ENCODE results near the gene CACNA2D3.

CACNA2D3 gene

GRCh38 chr3:54171509-54171908, 49.2 kb downstream of the CACNA2D3 start:
- no peak for DNase-seq (ENCODE audit: low spot score)

GRCh38 chr3:54171951-54172350, 49.6 kb downstream of the CACNA2D3 start:
- no peak for DNase-seq (ENCODE audit: low spot score)

GRCh38 chr3:54173371-54173770, 51.0 kb downstream of the CACNA2D3 start:
- no peak for DNase-seq (ENCODE audit: low spot score)

GRCh38 chr3:54176106-54176505, 53.8 kb downstream of the CACNA2D3 start:
- DNase-seq (ENCODE audit: low spot score) = no peak

- DNase-seq (ENCODE audit: low spot score) = no peak
These were observed 55.5 kb downstream of the CACNA2D3 start for GRCh38 chr3:54177816-54178215.

- no peak for DNase-seq (ENCODE audit: low spot score)
These were observed 56.0 kb downstream of the CACNA2D3 start for GRCh38 chr3:54178376-54178775.

- no peak for DNase-seq (ENCODE audit: low spot score)
These were observed 58.6 kb downstream of the CACNA2D3 start for GRCh38 chr3:54180921-54181320.

GRCh38 chr3:54182242-54182641, 59.9 kb downstream of the CACNA2D3 start:
- no peak for DNase-seq (ENCODE audit: low spot score)

GRCh38 chr3:54185740-54186139, 63.4 kb downstream of the CACNA2D3 start:
- DNase-seq (ENCODE audit: low spot score) = no peak

- DNase-seq (ENCODE audit: low spot score) = peak; percentile 74
These were observed 65.9 kb downstream of the CACNA2D3 start for GRCh38 chr3:54188176-54188791.

GRCh38 chr3:54191220-54191619, 68.9 kb downstream of the CACNA2D3 start:
- DNase-seq (ENCODE audit: low spot score) = no peak

GRCh38 chr3:54192026-54192425, 69.7 kb downstream of the CACNA2D3 start:
- DNase-seq (ENCODE audit: low spot score) = no peak

GRCh38 chr3:54193093-54193492, 70.7 kb downstream of the CACNA2D3 start:
- DNase-seq (ENCODE audit: low spot score) = no peak

- no peak for DNase-seq (ENCODE audit: low spot score)
These were observed 74.1 kb downstream of the CACNA2D3 start for GRCh38 chr3:54196360-54196991.

- no peak for DNase-seq (ENCODE audit: low spot score)
These were observed 75.2 kb downstream of the CACNA2D3 start for GRCh38 chr3:54197509-54197908.

- DNase-seq (ENCODE audit: low spot score) = no peak
These were observed 76.2 kb downstream of the CACNA2D3 start for GRCh38 chr3:54198556-54198955.

GRCh38 chr3:54202054-54202453, 79.7 kb downstream of the CACNA2D3 start:
- no peak for DNase-seq (ENCODE audit: low spot score)

GRCh38 chr3:54202651-54203248, 80.4 kb downstream of the CACNA2D3 start:
- no peak for DNase-seq (ENCODE audit: low spot score)

GRCh38 chr3:54206874-54207273, 84.5 kb downstream of the CACNA2D3 start:
- DNase-seq (ENCODE audit: low spot score) = no peak

GRCh38 chr3:54211097-54211496, 88.7 kb downstream of the CACNA2D3 start:
- no peak for DNase-seq (ENCODE audit: low spot score)

- DNase-seq (ENCODE audit: low spot score) = no peak
These were observed 90.4 kb downstream of the CACNA2D3 start for GRCh38 chr3:54212723-54213122.

- no peak for DNase-seq (ENCODE audit: low spot score)
These were observed 91.6 kb downstream of the CACNA2D3 start for GRCh38 chr3:54213907-54214306.

- DNase-seq (ENCODE audit: low spot score) = no peak
These were observed 92.5 kb downstream of the CACNA2D3 start for GRCh38 chr3:54214845-54215244.

- DNase-seq (ENCODE audit: low spot score) = no peak
These were observed 93.2 kb downstream of the CACNA2D3 start for GRCh38 chr3:54215521-54215920.

Measured in ecto neural progenitor cell (in vitro differentiated cells).